Hair follicle dermal papilla cell (primary cell): ENCODE data around the gene GRHL1. TPM values are rescaled to one million over a fixed set of nuclear protein-coding genes. Genes with fewer than 3 reads are reported as not detected.

Experiments used
- total RNA-seq: library from RNA; depleted of rRNA; stranded (reverse); fragments of >200 nt; gene quantifications from 2 replicates; pipeline ENCODE4 v1.2.3, GENCODE V29; 2012

GRHL1 gene
- total RNA-seq, result 0.36 and 0.65 TPM in 2 replicates

GRCh38 chr2:9951522-9952285 lies at the start of gene GRHL1:
Gene GRHL1 (plus strand): TSS chr2:9951693. CDS start chr2:9951834, 141 bp downstream.

DNA sequence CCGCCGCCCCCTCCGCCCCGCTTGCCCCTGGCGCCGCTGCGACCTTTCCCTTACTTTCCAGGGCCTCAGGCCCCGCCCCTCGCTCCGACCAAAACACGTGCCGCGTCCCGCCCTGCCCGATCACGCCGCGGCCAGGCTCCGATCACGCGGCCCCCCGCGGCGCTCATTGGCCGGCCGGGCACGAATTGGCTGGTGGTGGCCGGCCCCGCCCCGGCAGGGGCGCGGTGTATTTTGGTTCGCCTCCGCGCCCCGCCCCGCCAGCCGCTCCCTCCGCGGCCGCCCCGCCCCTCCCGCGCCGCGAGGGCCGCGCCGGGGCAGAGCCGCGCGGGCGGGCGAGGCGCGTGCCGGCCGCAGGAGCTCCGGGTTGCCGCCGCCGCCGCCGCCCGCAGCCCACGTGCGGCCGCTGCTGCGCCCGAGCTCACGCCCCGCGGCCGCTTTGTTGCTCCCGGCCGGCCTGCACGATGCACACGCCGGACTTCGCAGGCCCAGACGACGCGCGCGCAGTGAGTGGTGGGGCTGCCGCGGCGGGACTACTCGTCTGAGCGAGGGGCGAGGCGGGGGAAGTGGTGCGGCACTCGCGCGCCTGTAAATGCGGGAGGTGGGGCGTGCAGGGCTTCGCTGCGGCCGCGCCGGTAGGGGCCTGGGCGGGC lies 91.9 kb downstream of the GRHL1 start, which contains the start of gene KLF11:
Gene KLF11 (plus strand): TSS at position 295 of the 650 bp plus-strand sequence. CDS start 167 bp downstream, at position 462.

Other genes with a start within 250 kb of the GRHL1 start
- gene TAF1B, start 108.2 kb upstream of the GRHL1 start, total RNA-seq, result 24.2 and 25.5 TPM in 2 replicates
- 8.6 and 8.9 TPM in 2 replicates for gene KLF11, start 91.9 kb downstream of the GRHL1 start, total RNA-seq
- 9.4 and 14.2 TPM in 2 replicates for gene CYS1, start 128.7 kb downstream of the GRHL1 start, total RNA-seq
- gene RRM2, start 171.0 kb downstream of the GRHL1 start, total RNA-seq, result 3.9 and 8.1 TPM in 2 replicates